Trophoblast cell (in vitro differentiated cells and primary cell): ENCODE measurements around the gene MAGEF1.

Experiments
- DNase-seq, 2 donors: peaks; one replicate each; pipeline ENCODE4 v3.0.0-alpha.2; 2016
- H2AFZ ChIP-seq: 2 replicates; pipeline ENCODE4 v1.6.1; 2013; ENCODE audit warnings: low read length, moderate library complexity, mild to moderate bottlenecking; ENCODE audit not compliant: insufficient read depth, poor library complexity
- H2AK5ac ChIP-seq: 2 replicates; pipeline ENCODE4 v1.6.1; 2013; ENCODE audit warnings: mild to moderate bottlenecking, low read length
- H2BK120ac ChIP-seq: 2 replicates; pipeline ENCODE4 v1.6.1; 2013; ENCODE audit warnings: low read length, mild to moderate bottlenecking, moderate library complexity; ENCODE audit not compliant: insufficient read depth, poor library complexity
- H2BK12ac ChIP-seq: 2 replicates; pipeline ENCODE4 v1.6.1; 2013; ENCODE audit warnings: mild to moderate bottlenecking, low read length, moderate library complexity
- H2BK5ac ChIP-seq: 2 replicates; pipeline ENCODE4 v1.6.1; 2013; ENCODE audit warnings: low read length, low read depth, moderate library complexity, mild to moderate bottlenecking; ENCODE audit not compliant: poor library complexity
- H3K14ac ChIP-seq: 2 replicates; pipeline ENCODE4 v1.6.1; 2013; ENCODE audit warnings: mild to moderate bottlenecking, low read length
- H3K18ac ChIP-seq: 2 replicates; pipeline ENCODE4 v1.6.1; 2013; ENCODE audit warnings: mild to moderate bottlenecking, low read length
- H3K23ac ChIP-seq: 2 replicates; pipeline ENCODE4 v1.6.1; 2013; ENCODE audit warnings: low read length
- H3K27ac ChIP-seq: 2 replicates; pipeline ENCODE4 v1.5.1; 2013; ENCODE audit warnings: low read depth, mild to moderate bottlenecking, inconsistent platforms, low read length, moderate library complexity
- H3K27me3 ChIP-seq: 2 replicates; pipeline ENCODE4 v1.6.1; 2013; ENCODE audit warnings: inconsistent platforms, mild to moderate bottlenecking, low read length, moderate library complexity; ENCODE audit not compliant: insufficient read depth
- H3K36me3 ChIP-seq, 2 experiments: 1 replicate in 1 of 2; 2 replicates in 1 of 2; pipeline ENCODE4 v1.6.1; 2013; ENCODE audit warnings: low read length in 2 of 2, mild to moderate bottlenecking in 2 of 2, moderate library complexity in 1 of 2; ENCODE audit not compliant: insufficient read depth in 2 of 2, control insufficient read depth in 1 of 2
- H3K4ac ChIP-seq: 2 replicates; pipeline ENCODE4 v1.6.1; 2013; ENCODE audit warnings: low read depth, mild to moderate bottlenecking, low read length, moderate library complexity
- H3K4me1 ChIP-seq, 2 experiments: 1 replicate in 1 of 2; 2 replicates in 1 of 2; pipeline ENCODE4 v1.6.1; 2013; ENCODE audit warnings: low read length in 2 of 2, mild to moderate bottlenecking in 2 of 2, moderate library complexity in 1 of 2; ENCODE audit not compliant: insufficient read depth in 2 of 2, control insufficient read depth in 1 of 2
- H3K4me2 ChIP-seq: 2 replicates; pipeline ENCODE4 v1.6.1; 2013; ENCODE audit warnings: inconsistent platforms, mild to moderate bottlenecking, low read length, moderate library complexity
- H3K4me3 ChIP-seq: 2 replicates; pipeline ENCODE4 v1.5.1; 2013; ENCODE audit warnings: mild to moderate bottlenecking, low read depth, low read length, inconsistent platforms
- H3K79me1 ChIP-seq: one replicate; pipeline ENCODE4 v1.6.1; 2013; ENCODE audit warnings: low read length
- H3K79me2 ChIP-seq: 2 replicates; pipeline ENCODE4 v1.6.1; 2013; ENCODE audit warnings: low read length, mild to moderate bottlenecking; ENCODE audit not compliant: control insufficient read depth, insufficient read depth, poor library complexity
- H3K9ac ChIP-seq: 2 replicates; pipeline ENCODE4 v1.6.1; 2013; ENCODE audit warnings: mild to moderate bottlenecking, low read length
- H3K9me3 ChIP-seq: 2 replicates; pipeline ENCODE4 v1.6.1; 2013; ENCODE audit warnings: low read depth, mild to moderate bottlenecking, control low read depth, inconsistent platforms, low read length; ENCODE audit not compliant: insufficient read depth
- H4K12ac ChIP-seq: 2 replicates; pipeline ENCODE4 v1.6.1; 2013; ENCODE audit warnings: low read depth, mild to moderate bottlenecking, low read length, moderate library complexity
- H4K8ac ChIP-seq: 2 replicates; pipeline ENCODE4 v1.6.1; 2013; ENCODE audit warnings: low read depth, mild to moderate bottlenecking, low read length, moderate library complexity
- H4K91ac ChIP-seq: one replicate; pipeline ENCODE4 v1.6.1; 2013; ENCODE audit warnings: low read depth, mild to moderate bottlenecking, low read length, moderate library complexity
- WGBS: extraction: QIAGEN DNeasy Blood & Tissue Kit; methylation state at CpG from one replicate; pipeline ENCODE4 v1.1.7; 2013; ENCODE audit warnings: missing lambda C conversion rate; ENCODE audit not compliant: insufficient read length, insufficient coverage; ENCODE audit errors: extremely low coverage; 5-methylcytosine and 5-hydroxymethylcytosine counted together

Gene MAGEF1

GRCh38 chr3:184710870-184711492 is 883 bp downstream of the MAGEF1 start:
- peak overlapping the region; percentile 99 for H4K8ac ChIP-seq
- H3K4me2 ChIP-seq, result peak overlapping the region; percentile 64
- H3K4ac ChIP-seq, result peak overlapping the region; percentile 81
- no peak overlapping the region for H2BK12ac ChIP-seq
- no peak overlapping the region for H3K23ac ChIP-seq
- no peaks in the 10 kb centered on the region for H3K27me3 ChIP-seq
- H2BK5ac ChIP-seq, result peak overlapping the region; percentile 32
- peak overlapping the region; percentile 95 for H3K4me3 ChIP-seq
- peak overlapping the region; percentile 97 for H4K91ac ChIP-seq
- peak overlapping the region; percentile 98 for H3K18ac ChIP-seq
- H3K27ac ChIP-seq, result peak overlapping the region; percentile 94
- peaks cover 9% of the 10 kb centered on the region for H3K79me1 ChIP-seq
- peak overlapping the region; percentile 100 for H4K12ac ChIP-seq
- peaks cover 8 to 9% of the 10 kb centered on the region in 2 experiments for H3K4me1 ChIP-seq
- peak overlapping the region; percentile 94 for H3K9ac ChIP-seq
- H2BK120ac ChIP-seq, result peak overlapping the region; percentile 96
- peak overlapping the region; percentile 96 for H3K14ac ChIP-seq
- H3K9me3 ChIP-seq, result peaks cover 7% of the 10 kb centered on the region
- DNase-seq, result peak in 1 of 2 donors; percentile 26
- peak overlapping the region; percentile 11 for H2AK5ac ChIP-seq
- peaks cover 3 to 4% of the 10 kb centered on the region in 2 experiments for H3K36me3 ChIP-seq
- WGBS, result no CpG with 5 or more reads among the region's 18 CpGs
- H3K79me2 ChIP-seq, result peaks cover 11% of the 10 kb centered on the region
- H2AFZ ChIP-seq, result peak overlapping the region; percentile 79

GRCh38 chr3:184703657-184704056 is 8.2 kb downstream of the MAGEF1 start:
- Histone ChIP-seq H2BK120ac (no peak overlapping the region), H4K8ac (no peak overlapping the region), H3K36me3 (peaks cover 0 to 3% of the 10 kb centered on the region in 2 experiments), H3K4ac (no peak overlapping the region), H3K79me2 (no peaks in the 10 kb centered on the region), H3K14ac (no peak overlapping the region), H2BK5ac (no peak overlapping the region), H3K27me3 (no peaks in the 10 kb centered on the region), H3K4me1 (no peaks in the 10 kb centered on the region), H2AK5ac (no peak overlapping the region), H3K23ac (no peak overlapping the region), H3K4me3 (no peak overlapping the region), H3K9me3 (peaks cover 9% of the 10 kb centered on the region), H2AFZ (no peak overlapping the region), H3K4me2 (no peak overlapping the region), H3K9ac (no peak overlapping the region), H3K18ac (no peak overlapping the region), H3K79me1 (no peaks in the 10 kb centered on the region), H4K91ac (no peak overlapping the region), H2BK12ac (no peak overlapping the region), H4K12ac (no peak overlapping the region), H3K27ac (no peak overlapping the region)
- DNase-seq, result no peak
- no CpG with 5 or more reads among the region's 1 CpG for WGBS

- H3K4me1 ChIP-seq, result peaks cover 0 to 2% of the 10 kb centered on the region in 2 experiments
Observed at GRCh38 chr3:184700759-184701158, 11.1 kb downstream of the MAGEF1 start.

DNA sequence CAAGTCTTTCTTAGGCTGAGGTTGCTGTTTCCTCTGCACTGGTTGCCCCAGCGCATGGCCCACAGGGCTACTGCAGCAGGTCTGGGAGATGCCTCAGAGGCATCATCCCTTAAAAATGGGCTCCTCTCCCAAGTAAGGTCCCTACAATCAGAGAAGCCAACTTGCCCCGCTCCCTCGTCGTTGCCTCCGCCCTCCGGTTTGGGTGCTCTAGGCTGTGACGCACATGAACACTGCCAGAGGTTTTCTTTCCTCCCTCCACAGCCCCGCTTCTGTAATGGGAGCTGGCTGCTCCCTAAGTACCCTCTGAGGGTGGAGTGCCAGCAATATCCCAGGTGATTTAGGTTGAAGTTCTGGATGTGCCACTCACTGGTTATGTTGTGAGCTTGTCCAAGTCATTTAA is 14.0 kb downstream of the MAGEF1 start:
- no peak overlapping the region for H3K9ac ChIP-seq
- H4K12ac ChIP-seq, result no peak overlapping the region
- no peak overlapping the region for H4K8ac ChIP-seq
- H3K4me1 ChIP-seq, result peaks cover 2 to 10% of the 10 kb centered on the region in 2 experiments
- no peaks in the 10 kb centered on the region for H3K36me3 ChIP-seq
- no peaks in the 10 kb centered on the region for H3K79me2 ChIP-seq
- no peak for DNase-seq
- no peak overlapping the region for H2AK5ac ChIP-seq
- H3K79me1 ChIP-seq, result no peaks in the 10 kb centered on the region
- no peak overlapping the region for H2AFZ ChIP-seq
- H3K14ac ChIP-seq, result no peak overlapping the region
- H2BK12ac ChIP-seq, result no peak overlapping the region
- H3K18ac ChIP-seq, result no peak overlapping the region
- H3K4me2 ChIP-seq, result no peak overlapping the region
- H3K27ac ChIP-seq, result no peak overlapping the region
- H3K9me3 ChIP-seq, result peaks cover 3% of the 10 kb centered on the region
- no peak overlapping the region for H3K4me3 ChIP-seq
- no peak overlapping the region for H2BK5ac ChIP-seq
- H2BK120ac ChIP-seq, result no peak overlapping the region
- no peak overlapping the region for H3K23ac ChIP-seq
- no CpG with 5 or more reads among the region's 8 CpGs for WGBS
- no peak overlapping the region for H3K4ac ChIP-seq
- H4K91ac ChIP-seq, result no peak overlapping the region
- H3K27me3 ChIP-seq, result no peaks in the 10 kb centered on the region

More at GRCh38 chr3:184700759-184701158, 11.1 kb downstream of the MAGEF1 start:
- H3K14ac ChIP-seq, result no peak overlapping the region
- H3K79me2 ChIP-seq, result no peaks in the 10 kb centered on the region
- no peak overlapping the region for H4K8ac ChIP-seq
- no peaks in the 10 kb centered on the region for H3K36me3 ChIP-seq
- no peak overlapping the region for H4K91ac ChIP-seq
- H3K4me3 ChIP-seq, result no peak overlapping the region
- H2BK120ac ChIP-seq, result no peak overlapping the region
- peaks cover 3% of the 10 kb centered on the region for H3K9me3 ChIP-seq
- no peak overlapping the region for H2BK5ac ChIP-seq
- H3K27me3 ChIP-seq, result no peaks in the 10 kb centered on the region
- H3K23ac ChIP-seq, result no peak overlapping the region
- no peak overlapping the region for H2AFZ ChIP-seq
- H4K12ac ChIP-seq, result no peak overlapping the region
- H3K4ac ChIP-seq, result no peak overlapping the region
- no CpG with 5 or more reads among the region's 2 CpGs for WGBS
- DNase-seq, result no peak
- no peak overlapping the region for H3K27ac ChIP-seq
- no peak overlapping the region for H3K4me2 ChIP-seq
- H3K79me1 ChIP-seq, result no peaks in the 10 kb centered on the region
- H3K18ac ChIP-seq, result no peak overlapping the region
- H2AK5ac ChIP-seq, result no peak overlapping the region
- H2BK12ac ChIP-seq, result no peak overlapping the region
- no peak overlapping the region for H3K9ac ChIP-seq
